ENCODE data around the gene NEU2.

NEU2 gene

DNA sequence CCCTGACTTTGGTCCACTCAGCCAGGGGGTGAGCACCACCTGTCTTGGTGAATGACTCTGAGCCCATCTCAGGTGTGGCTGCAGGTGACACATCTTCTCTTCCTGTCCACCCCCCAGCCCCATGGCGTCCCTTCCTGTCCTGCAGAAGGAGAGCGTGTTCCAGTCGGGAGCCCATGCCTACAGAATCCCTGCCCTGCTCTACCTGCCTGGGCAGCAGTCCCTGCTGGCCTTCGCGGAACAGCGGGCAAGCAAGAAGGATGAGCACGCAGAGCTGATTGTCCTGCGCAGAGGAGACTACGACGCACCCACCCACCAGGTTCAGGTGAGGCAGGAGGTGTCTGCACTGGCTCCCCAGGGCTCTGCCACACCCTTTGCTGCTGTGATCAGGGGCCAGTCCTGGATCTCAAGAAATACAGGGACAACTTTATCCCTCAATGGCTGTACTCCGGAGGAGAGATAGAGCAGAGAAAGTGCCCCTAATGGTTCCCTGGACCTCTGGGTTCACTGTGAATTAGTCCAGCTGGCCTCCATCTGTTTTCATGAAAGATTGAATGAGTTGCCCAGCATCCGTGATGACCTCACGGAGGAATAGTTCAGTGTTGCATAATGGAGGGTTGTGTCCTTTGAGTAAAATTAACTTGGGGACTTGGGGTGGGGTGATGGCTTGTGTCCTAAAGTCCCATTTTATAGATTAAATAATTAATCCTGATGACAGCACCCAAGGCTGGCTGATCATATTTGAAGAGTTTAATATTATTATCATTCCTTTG is at the start of gene NEU2:
Gene NEU2 (plus strand): TSS at position 122 of the 770 bp plus-strand sequence. CDS start 0 bp downstream, at position 122.
- intact Hi-C loops (cut with DNase I): no loop called here
- peak in 1 of 10 donors; percentile 72 for DNase-seq

DNA sequence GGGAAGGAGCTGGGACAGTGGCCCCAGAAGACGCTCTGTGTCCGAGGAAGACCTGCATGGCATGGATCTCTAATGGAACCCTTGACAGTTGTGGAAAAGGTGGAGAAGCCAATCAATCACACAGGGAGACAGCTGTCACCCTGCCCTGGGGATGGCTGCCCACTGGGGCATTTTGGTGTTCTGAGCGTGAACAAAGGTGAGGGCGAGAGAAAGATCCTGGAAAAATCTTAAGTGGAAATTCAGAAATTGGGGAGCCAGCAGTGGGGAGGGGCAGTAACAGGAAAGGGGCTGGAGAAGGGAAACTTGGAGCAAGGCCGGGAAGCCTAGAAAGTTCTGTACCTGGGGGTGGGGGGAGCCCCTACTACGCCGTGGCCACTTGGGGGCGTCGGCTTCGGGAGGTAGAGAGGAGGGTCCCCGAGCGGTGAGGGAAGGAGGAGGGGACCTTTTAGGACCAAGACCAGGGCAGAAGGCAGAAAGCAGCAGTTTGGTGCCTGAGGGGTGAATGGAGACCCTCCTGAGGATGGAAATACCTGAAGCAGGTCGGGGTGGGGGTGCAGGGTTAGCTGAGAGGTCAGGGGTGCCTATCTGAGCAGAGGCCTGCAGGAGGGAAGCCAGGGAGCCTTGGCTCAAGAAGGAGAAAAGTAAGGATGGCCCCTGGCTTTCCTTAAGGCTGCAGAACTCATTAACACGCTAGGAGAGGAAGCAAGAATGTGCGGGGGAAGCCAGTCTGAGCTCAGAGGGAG is 49.4 kb upstream of the NEU2 start:
- intact Hi-C loops (cut with DNase I): no loop called here
- DNase-seq: no peak

DNA sequence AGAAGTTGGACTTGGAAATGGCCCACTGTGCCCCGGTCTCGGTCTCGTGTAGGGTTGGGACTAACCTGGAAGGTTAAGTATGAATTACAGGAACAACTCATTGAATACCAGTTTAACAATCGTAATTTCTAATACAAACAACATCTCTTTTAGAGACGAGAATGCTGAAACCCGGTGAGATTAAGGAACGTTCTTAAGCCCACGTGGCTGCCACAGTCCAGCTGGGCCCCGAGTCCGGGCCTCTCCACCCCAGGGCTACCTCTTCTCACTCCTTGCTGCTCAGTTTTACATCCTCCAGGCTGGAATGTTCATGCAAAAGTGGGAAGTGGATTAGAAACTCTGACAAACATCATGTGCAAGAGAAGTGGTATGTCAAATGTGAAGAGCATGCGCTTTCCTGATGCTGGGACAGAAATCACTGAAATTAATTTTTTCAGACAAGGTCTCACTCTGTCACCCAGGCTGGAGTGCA is 48.8 kb upstream of the NEU2 start:
- no peak for DNase-seq
- intact Hi-C loops (cut with DNase I): no loop called here

DNA sequence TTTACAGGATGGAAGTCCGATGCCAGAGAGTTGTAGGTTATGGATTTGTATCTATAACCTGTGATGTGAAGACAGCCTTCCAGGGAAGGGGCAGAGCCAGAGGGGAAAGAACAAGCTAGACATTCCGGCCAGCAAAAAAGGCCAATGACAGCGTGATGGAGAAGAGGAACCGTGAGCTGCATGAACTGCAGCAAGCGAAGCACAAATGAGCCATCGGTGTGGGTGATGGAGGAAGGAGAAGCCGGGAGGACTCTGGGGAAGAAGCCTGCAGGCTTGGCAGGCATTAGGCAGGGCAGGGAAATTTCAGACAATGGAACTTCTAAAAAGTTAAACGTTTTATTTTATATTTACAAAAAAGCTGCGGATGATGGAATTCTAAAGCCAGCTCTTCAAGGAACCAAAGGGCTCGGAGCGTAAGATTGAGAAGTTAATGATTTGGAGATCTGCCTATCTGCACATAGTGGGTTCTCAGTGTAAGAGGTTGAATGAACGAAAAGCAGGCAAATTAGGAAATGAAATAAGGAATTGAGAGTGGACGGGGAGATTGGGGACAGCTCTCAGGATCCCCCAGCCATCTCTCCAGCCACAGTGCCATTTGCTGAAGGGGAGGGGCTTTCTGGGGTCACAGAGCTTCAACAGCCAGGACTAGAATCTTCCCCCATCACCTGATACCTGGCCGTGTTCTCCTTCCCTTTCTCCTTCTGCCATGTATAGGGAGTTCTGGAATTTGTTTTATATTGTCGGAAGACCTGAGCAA is 47.8 kb upstream of the NEU2 start:
- intact Hi-C loops (cut with DNase I): no loop called here
- peak in 1 of 10 donors; percentile 27 for DNase-seq

DNA sequence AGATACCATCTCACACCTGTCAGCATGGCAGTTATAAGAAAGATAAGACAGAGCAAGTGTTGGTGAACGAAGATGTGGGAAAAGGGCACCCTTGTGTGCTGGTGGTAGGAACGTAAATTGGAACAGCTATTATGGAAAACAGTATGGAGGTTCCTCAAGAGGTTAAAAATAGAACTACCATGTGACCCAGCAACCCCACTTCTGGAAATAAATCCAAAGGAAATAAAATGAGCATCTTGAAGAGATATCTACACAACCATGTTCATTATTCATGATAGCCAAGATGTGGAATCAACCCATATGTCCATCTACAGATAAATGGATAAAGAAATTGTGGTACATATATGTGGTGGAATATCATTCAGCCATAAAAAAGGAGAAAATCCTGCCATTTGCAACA is 46.3 kb upstream of the NEU2 start:
- DNase-seq: no peak
- intact Hi-C loops (cut with DNase I): no loop called here

DNA sequence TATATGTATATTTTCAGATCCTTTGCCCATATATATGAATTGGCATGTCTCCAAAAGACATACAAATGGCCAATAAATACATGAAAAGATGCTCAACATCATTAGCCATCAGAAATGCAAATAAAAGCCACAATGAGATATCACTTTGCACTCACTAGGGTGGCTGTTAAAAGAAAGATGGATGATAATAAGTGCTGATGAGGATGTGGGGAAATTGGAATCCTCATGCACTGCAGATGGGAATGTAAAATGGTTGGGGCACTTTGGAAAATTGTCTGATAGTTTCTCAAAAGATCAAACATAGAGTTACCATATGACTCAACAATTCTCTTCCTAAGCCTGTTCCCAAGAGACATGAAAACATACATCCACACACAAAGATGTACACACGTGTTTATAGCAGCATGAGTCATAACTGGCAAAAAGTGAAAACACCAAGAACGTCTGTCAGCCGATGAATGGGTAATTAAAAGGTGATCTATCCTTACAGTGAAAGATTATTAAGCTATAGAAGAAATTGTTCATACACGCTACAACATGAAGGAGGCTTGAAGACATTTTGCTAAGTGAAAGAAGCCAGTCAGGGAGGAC is 39.1 kb upstream of the NEU2 start:
- intact Hi-C loops (cut with DNase I): no loop called here
- no peak for DNase-seq

DNA sequence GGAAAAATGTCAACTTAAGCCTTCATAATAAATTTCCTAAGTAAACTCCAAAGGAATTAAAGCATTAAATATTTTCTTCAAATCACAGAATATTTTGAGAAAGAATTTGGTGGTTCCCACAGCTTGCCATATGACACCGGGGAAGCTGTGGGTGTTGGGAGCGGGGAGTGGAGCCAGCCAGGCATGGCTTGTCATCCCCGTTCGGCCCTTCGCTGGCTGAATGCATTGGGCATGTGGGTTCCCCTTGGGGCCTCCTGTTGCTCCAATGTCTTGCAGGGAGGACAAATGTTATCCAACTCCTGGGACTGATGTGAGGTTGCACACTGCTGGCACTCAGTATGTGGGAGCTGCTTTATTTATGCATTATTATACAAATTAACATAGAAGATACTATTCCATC is 38.0 kb upstream of the NEU2 start:
- intact Hi-C loops (cut with DNase I): no loop called here

DNA sequence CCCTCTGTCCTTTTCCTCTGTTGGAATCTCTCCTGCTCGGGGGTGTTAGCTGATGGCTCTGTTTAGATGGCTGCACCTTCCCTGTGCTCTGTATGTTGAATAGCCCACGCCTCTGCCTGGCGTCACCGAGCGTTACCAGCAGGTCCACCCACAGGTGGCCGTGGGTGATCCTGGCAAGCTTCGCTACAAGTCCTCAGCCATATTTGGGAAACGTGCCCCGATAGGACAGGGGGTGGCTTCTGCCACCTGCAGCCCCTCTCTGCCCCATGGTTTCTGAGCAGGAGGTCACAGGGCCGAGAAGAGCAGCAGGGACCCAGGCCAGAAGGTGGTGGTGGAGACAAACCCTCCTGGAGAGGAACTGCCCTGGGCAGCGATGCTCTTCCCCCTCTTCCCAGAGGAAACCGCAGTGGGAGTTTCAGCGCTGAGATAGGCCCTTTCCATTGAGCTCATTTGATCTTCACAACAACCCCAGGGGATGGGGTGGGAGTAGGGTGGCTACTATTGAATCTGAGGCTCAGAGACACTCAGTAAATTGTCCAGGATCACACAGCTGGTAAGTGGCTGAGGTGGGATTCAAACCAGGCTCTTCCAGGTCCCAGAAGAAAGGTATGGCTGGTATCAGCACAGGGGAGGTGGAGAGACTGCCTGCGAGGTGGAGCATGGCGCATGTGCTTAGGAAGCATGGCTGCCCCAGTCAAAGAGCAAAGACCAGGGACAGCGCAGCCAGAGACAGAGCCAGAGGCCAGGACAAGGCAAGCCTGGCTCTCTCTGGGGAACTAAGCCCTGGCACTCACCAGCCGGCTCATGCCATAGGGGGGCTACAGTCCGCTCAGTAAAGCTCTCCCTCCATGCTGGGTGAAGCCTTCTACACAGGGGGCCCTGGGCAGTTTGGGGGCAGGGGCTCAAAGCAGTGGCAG is 34.5 kb upstream of the NEU2 start:
- peak in 7 of 10 donors; percentile 22 to 90 (median 65) for DNase-seq

More for the DNA sequence above, 38.0 kb upstream of the NEU2 start:
- DNase-seq: peak in 1 of 10 donors; percentile 51

DNA sequence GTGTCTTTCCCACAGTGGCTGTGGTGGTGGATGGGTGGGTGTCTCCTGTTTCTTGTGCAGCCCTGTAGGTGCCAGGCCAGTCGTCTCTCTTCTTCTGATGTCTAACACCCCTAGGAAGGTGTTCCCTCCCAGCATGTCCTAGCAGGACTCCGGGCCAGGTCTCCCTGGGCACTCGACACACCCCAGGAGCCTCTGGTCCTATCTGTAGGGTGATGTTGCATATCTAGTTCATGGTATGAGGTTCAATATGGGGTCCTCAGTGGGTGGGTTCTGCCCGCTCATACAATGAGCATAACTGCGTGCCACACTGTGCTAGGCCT is 33.8 kb upstream of the NEU2 start:
- intact Hi-C loops (cut with DNase I): no loop called here
- DNase-seq: no peak

More for the DNA sequence above, 34.5 kb upstream of the NEU2 start:
- intact Hi-C loops (cut with DNase I): no loop called here

DNA sequence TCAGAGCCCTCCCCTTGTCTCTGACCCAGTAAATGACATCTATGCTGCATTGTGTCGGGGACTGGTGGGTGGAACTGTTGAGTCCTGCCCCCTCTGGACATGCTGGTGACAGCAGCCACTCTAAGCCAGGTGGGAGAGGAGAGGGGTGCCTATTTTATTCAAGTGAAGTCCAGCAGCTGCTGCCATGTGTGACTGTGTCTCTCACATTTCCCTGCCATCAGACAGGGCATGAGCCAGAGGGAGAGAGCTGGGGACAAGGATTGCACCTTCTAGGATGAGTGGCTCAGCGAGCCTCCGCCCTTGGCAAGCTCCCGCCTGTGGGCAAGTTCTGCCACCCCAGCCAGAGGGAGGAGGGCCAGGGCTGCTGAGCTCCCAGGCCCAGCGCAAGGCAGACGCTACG is 33.1 kb upstream of the NEU2 start:
- intact Hi-C loops (cut with DNase I): no loop called here
- DNase-seq: peak in 3 of 10 donors; percentile 37 to 83 (median 80)

DNA sequence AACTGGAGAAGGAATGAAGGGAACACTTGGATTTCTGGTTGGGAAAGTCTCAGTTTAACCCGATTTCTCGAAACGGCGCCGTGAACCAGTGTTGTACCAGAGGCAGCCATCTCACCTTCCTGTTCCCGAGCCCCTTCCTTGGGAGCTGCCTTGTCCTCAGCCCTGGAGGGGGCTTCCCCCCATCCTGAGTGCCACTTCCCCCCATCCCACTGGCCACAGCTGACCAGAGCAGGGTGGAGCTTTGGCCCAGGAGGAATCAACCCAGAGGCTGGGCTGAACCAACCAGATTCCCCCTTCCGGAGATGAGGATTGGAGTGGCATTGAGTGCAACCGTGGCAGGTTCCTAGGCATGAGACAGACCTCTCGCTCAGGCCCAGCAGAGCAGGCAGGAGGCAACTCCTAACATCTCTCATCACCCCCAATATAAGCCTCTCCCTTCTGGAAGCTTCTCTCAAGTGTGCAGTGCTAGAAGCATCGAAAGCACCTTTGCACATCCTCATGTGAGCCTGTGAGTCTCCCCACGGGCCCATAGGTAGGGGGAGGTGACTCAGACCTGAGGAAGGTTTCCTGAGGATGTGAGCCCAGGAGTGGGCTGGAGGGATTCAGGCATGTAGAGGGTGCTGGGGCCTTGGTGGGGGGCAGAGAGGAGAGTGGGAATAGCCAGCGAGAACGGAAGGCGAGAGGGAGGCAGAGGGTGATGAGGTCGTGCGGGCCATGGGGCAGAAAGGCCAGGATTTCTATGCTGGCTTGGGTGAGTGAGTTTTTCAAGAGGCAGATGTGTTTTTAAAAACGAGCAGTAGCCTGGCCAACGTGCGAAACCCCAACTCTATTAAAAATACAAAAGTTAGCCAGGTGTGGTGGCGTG is 31.4 kb upstream of the NEU2 start:
- intact Hi-C loops (cut with DNase I): no loop called here
- DNase-seq: peak in 1 of 10 donors; percentile 53

DNA sequence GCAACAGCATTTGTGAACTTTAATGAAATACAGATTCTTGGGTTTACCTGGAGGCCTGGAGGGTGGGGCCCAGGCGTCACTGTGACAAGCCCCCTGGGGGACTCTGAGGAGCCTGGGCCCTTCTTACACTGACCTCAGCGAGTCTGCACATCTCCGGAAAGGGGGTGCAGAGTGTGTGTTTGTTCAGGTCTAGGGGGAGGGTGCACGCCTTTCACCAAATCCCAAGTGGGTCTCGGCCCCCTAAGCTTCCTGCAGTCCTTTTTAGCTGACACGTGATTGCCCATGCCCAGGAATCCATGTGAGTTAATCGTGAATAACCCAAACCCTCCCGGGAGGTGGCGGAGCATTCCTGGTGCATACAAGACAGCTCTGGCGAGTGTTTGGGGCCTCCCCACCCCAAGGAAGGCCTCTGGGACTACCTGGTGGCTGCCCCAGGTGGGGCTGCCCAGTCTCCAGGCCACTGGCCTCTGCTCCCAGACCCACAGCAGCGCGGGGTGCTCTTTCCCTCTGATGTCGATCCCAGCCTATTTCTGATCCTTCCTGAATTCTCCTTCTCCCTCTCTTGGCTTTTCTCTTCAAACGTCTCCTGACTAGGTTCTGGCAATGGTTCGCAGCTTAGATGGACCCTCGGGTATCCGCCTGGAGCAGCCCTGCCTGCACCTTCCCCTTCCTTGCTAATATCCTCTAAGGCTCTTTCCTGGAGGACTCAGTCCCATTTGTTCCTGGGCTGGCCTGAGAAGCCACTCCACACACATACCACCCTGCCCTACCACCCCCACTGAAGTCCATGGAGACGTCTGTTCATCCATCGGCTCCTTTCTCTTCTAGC is 29.4 kb upstream of the NEU2 start:
- intact Hi-C loops (cut with DNase I): no loop called here
- DNase-seq: no peak

DNA sequence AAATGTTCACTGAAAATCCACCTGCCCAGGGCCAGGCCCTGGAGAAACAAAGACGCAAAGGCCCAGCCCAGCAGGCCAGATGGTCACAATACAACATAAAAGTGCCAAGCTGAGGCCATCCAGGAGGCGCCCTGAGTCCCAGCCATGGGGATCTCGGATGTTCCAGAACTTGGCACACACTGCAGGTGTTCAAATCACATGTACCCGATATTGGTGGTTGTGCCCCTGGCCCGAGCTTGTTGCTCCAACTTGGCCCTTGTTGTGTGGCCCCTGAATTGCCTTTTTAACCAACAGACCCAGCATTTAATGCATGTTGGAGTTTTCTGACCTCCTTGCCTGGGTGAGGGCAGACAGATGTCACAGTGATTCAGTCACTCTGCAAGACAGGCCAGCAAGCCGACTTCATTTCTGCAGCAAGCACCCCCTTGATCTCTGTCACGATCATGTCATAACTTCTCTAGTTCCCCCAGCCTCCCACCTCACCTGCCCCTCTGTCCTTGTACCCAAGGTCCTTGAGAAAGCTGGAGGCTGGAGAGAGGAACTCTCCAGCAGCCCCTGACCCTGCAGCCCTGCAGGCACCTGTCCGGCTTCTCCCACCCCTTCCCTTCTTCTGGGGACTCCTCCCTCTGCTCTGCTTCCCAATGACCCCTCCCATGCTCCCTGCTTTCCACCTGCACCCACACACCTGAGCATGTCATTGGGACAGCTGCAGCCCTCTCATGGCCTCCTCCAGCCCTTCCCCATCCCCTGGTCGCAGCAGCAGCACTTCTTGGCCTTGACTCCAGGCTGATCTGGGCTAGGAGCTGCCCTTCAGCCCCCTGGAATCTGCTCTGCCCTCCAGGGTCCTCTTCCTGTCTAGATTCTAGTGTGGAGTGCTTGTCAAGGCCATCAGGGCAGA is 28.6 kb upstream of the NEU2 start:
- DNase-seq: no peak
- intact Hi-C loops (cut with DNase I): no loop called here

DNA sequence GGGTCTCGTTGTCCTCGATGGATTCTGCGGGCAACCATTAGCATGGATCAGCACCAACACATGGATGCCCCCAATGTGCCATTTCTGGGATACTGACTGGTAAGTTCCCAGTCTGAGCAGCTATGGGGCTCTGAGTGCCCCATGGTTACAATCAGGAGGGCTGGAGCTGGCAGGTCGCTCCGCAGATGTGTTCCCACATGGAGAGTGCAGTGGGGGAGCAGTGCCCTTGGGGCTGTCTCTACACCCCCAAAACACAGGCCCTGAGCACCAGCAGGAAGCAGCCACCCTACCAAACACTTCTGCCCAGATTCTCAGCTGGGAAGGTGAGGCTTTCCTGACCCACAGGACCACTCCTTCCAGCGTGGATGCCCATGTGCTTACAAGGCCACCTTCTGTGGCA is 27.4 kb upstream of the NEU2 start:
- intact Hi-C loops (cut with DNase I): no loop called here
- DNase-seq: no peak

DNA sequence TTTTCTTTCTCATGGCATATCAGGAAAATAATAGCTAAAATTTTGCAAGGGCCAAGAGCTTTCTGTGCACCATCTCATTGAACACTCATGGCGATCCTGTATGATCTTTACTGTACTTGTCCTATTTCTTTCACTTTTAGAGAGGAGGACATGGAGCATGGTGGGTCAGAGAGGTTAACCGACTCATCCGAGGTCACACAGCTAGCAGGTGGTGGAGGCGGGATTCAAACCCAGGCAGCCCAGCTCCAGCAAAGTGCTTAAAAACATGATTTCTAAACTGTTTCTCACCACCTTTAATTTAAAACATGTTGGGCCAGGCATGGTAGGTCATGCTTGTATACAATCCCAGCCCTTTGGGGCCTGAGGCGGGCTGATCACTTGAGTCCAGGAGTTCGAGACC is 25.8 kb upstream of the NEU2 start:
- intact Hi-C loops (cut with DNase I): no loop called here
- DNase-seq: no peak

DNA sequence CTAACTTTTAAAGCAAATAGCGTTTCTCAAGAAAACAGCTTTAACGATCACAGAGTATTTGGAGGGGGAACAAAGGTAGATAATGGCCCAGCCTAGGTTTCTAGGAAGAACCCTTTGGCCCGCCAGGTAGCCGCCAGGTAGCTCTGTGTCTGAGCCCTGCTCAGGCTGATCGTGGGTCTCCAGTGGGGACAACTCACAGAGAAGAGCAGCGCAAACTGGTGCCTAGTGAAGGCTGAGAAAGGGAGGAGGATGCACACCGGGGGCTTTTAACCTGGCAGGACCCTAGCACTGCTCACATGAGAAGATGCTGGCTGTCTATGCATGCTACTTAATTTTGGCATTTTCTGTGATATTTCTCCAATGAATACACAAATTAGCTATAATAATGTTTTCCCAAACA is 25.2 kb upstream of the NEU2 start:
- no peak for DNase-seq
- intact Hi-C loops (cut with DNase I): no loop called here

DNA sequence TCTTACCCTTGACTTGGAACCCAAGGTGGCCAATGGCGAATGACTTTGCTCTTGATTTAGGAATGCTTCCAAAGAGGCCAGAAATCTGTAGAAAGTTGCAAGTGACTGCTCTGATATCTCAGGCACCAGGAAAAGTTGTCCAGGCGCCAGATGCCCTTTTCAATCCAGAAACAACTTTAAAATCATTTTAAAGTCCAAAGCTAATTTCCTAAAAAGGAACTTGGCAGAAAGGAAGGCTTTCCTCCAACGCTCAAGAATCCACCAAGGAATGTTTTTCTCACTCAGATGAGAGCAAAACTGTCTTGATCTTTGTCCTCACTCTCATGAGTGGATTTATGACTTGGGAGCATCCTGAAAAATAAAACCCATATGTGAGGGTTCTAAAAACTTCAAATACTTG is 24.7 kb upstream of the NEU2 start:
- intact Hi-C loops (cut with DNase I): no loop called here
- DNase-seq: no peak
